Measurements from ENCODE around the gene AOAH.
"Not testable (repeated sequence)": the region's sequence is repeated elsewhere in the genome, so short reads cannot be mapped to it uniquely, and the experiment has no call there.

AOAH gene

DNA sequence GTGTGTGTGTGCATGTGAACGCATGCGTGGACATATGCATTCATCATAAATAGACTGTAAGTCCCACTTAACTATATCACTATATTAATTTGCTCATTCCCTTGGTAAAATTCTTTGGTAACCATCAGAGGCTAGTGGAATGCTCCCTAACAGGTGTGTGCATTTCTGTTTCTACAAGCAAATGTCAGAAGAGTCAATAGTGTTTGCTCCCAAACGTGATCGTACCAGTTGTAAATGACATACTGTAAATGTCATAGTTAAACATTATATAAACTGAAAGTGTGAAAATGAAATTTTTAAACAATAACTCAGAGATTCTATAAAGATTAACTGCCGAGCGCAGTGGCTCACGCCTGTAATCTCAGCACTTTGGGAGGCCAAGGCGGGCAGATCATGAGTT is 240.0 kb downstream of the AOAH start:
- no peak for DNase-seq (ENCODE audit: low read depth)
- H3K4me3 ChIP-seq (ENCODE audit: control insufficient read depth, low read depth, low read length), result no peak overlapping the region
- TF ChIP-seq, protein P1, sequence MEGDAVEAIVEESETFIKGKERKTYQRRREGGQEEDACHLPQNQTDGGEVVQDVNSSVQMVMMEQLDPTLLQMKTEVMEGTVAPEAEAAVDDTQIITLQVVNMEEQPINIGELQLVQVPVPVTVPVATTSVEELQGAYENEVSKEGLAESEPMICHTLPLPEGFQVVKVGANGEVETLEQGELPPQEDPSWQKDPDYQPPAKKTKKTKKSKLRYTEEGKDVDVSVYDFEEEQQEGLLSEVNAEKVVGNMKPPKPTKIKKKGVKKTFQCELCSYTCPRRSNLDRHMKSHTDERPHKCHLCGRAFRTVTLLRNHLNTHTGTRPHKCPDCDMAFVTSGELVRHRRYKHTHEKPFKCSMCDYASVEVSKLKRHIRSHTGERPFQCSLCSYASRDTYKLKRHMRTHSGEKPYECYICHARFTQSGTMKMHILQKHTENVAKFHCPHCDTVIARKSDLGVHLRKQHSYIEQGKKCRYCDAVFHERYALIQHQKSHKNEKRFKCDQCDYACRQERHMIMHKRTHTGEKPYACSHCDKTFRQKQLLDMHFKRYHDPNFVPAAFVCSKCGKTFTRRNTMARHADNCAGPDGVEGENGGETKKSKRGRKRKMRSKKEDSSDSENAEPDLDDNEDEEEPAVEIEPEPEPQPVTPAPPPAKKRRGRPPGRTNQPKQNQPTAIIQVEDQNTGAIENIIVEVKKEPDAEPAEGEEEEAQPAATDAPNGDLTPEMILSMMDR (IDR thresholded peaks at IDR 0.05; ENCODE audit: control insufficient read depth, insufficient read depth, low read depth, low read length, missing control alignments), result no peak

DNA sequence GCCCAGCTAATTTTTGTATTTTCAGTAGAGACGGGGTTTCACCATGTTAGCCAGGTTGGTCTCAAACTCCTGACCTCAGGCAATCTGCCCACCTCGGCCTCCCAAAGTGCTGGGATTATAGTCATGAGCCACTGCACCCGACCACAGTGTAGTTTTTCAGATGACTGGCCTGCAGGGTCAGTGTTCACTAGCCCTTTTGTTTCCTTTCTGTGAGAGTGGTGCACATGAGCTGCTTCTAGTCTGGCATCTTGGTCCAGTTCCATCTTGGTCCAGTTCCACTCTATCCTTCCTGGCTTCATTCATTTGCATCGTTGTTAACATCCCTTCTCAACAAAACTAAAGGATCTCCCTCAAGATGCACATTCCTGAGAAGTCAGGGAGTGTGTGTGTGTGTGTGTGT is 240.4 kb downstream of the AOAH start:
- DNase-seq (ENCODE audit: low read depth); H3K4me3 ChIP-seq (ENCODE audit: control insufficient read depth, low read depth, low read length): not testable (repeated sequence)

DNA sequence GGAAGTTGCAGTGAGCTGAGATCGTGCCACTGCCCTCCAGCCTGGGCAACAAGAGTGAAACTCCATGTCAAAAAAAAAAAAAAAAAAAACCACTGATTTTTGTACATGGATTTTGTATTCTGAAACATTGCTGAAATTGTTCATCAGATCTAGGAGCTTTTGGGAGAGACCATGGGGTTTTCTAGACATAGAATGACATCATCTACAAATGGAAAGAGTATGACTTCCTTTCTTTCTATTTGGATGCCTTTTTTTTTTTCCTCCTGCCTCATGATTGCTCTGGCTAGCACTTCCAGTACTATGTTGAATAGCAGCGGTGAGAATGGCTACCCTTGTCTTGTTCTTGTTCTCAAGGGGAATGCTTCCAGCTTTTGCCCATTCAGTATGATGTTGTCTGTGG is 245.5 kb downstream of the AOAH start:
- TF ChIP-seq, protein P1 (IDR thresholded peaks at IDR 0.05; ENCODE audit: control insufficient read depth, insufficient read depth, low read depth, low read length, missing control alignments), result no peak
- H3K4me3 ChIP-seq (ENCODE audit: control insufficient read depth, low read depth, low read length), result no peak overlapping the region
- no peak for DNase-seq (ENCODE audit: low read depth)

DNA sequence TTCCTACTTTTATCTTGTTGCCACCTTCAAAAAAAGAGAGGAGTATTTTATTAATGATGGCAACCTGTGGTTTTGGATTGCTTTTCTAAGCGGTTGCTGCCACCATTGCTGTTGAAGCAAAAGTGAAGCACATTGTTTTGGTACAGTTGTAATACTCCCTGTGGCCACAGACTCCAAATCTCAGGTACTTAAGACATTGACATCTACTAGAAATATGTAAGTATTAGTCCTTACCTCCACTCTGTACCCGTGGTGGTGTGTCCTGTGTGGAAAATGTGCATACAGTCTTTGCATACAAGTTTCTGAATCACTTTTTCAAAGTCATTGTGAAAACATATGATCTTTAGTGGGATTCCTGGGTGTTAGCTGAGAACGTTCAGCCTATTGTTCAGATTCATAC is 248.9 kb downstream of the AOAH start:
- TF ChIP-seq, protein P1 (IDR thresholded peaks at IDR 0.05; ENCODE audit: control insufficient read depth, insufficient read depth, low read depth, low read length, missing control alignments), result no peak
- no peak for DNase-seq (ENCODE audit: low read depth)
- H3K4me3 ChIP-seq (ENCODE audit: control insufficient read depth, low read depth, low read length), result no peak overlapping the region

DNA sequence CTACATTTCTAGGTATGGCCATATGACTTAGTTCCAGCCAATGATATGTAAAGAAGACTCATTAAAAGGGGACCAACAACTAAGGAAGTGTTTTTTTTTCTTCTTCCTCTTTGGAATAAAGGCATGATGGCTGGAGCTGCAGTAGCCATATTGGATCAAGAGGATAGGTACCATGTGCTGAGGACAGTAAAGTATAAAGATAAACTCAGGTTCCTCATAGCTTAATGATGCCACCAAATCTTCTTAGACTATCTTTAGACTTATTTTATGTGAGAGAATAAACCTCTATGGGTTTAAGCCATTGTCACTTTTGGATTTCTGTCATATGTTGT is 249.3 kb downstream of the AOAH start:
- TF ChIP-seq, protein P1 (IDR thresholded peaks at IDR 0.05; ENCODE audit: control insufficient read depth, insufficient read depth, low read depth, low read length, missing control alignments), result no peak
- no peak overlapping the region for H3K4me3 ChIP-seq (ENCODE audit: control insufficient read depth, low read depth, low read length)
- no peak for DNase-seq (ENCODE audit: low read depth)

DNA sequence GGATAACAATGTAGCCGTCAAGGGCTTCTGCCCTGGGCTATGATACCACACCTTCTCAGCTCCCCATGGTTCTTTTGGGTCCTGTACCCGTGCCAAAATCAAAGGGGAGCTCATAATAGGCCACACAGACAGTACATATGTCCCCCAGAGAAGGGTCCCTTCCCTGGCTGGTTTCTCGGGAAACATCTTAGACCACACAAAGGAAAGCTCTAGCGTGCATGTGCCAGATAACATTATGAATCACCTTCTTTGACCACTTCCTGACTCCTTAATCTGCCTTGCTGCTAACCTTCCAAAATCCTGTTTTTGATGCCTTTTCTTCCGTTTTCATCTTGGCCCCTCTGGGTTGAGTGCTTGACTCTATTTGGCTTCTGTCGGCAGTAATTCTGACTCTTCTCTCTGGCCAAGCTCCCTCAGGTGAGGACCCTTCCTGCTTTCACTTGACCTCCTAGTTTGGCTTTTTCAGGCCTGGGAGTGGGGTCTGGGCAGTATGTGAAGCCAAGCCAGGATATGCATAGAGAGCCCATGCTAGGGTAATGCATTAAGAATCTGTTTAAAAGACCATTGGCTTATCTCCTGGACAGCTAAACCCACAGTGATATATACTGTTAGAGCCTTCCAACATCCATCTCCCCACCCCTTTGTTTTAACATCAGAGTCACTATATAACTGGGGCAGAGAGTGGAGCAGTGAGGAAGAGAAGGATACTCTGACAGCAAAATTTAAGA is 249.8 kb downstream of the AOAH start:
- peak; percentile 7 for DNase-seq (ENCODE audit: low read depth)
- TF ChIP-seq, protein P1 (IDR thresholded peaks at IDR 0.05; ENCODE audit: control insufficient read depth, insufficient read depth, low read depth, low read length, missing control alignments), result no peak
- H3K4me3 ChIP-seq (ENCODE audit: control insufficient read depth, low read depth, low read length), result no peak overlapping the region

DNA sequence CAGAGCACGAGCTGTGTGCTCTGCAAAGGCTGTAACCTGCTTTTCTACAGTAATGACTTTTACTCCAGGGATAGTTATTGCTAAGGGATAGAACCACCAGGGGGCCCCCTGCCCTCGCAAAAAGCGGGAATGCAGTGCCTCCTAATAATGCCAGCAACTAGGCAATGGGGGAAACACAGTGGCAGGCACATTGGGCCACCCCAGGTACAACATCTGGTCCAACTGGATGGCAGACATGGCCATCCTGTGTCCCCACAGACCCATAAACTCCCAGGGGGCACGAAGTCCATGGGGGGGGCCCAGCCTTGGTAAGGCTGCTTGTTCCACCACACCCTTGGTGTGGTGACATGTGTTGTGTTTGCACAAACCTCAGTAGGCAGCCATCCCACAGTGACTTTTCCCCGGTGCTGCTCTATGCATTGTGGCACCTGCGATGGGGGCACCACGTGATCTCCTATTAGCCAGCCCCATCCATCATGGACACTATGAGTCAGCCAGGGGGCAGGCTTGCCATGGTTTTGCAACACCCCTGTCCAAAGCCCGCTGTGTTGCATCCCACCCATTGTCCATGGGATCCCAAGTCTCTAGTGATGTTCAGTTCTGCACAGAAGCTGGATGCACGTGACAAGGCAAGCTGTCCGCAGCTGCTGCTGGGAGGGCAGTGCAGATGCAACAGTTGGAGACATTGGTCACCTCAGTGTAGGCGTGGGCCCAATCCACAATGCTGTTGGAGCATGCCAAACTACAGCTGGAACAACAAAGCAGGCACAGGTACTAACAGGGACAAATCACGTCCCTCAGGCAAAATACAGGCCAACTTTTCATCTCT is 250.6 kb downstream of the AOAH start:
- no peak for DNase-seq (ENCODE audit: low read depth)
- TF ChIP-seq, protein P1 (IDR thresholded peaks at IDR 0.05; ENCODE audit: control insufficient read depth, insufficient read depth, low read depth, low read length, missing control alignments), result peak; percentile 48
- no peak overlapping the region for H3K4me3 ChIP-seq (ENCODE audit: control insufficient read depth, low read depth, low read length)

All from AG09309 (cell line).